Activated T-cell treated with anti-CD3 and anti-CD28 coated beads, Interleukin-2, amount 50 U/mL, for 1 hour (primary cell): ENCODE measurements around the gene TSPAN6.

Source experiments
- DNase-seq: peaks from one replicate; pipeline ENCODE4 v3.0.0-alpha.2; 2020

The TSPAN6 gene

DNA sequence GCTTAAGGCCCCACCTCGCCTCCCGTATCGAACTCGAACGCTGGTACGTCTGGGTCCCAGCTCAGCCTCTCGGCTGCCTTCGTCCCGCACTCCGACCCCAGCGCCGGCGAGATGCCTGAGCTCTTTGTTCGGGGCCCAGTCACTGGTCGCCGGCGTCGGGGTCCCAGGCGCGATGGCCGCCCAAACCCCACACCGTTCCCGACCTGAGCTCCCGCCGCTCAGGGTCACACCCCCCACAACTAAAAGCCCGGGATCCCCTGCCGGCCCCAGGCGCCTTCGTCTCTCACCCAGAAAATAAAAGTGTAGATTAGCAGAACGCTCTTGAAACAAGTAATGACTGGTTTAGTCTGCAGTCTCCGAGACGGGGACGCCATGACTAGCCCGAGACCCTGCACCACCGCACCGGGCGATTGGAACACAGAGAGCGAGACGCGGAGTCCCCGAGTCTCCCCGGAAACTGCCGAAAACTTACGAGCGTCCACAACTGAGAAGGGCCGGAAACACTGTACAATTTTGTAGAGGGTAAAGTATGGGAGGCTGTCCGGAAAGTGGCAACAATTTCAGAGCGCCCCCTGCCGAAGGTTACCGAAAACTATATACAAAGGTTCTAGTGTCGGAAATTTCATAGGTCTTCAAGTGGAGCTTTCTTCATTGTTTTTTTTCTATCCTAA is at the start of gene TSPAN6:
Gene TSPAN6, minus strand, starts transcription at position 486 of the 671 bp plus-strand sequence. Its CDS starts 112 bp downstream, at position 374.
- peak; percentile 73 for DNase-seq

GRCh38 chrX:100685997-100686305 is 49.3 kb upstream of the TSPAN6 start:
- no peak for DNase-seq

DNA sequence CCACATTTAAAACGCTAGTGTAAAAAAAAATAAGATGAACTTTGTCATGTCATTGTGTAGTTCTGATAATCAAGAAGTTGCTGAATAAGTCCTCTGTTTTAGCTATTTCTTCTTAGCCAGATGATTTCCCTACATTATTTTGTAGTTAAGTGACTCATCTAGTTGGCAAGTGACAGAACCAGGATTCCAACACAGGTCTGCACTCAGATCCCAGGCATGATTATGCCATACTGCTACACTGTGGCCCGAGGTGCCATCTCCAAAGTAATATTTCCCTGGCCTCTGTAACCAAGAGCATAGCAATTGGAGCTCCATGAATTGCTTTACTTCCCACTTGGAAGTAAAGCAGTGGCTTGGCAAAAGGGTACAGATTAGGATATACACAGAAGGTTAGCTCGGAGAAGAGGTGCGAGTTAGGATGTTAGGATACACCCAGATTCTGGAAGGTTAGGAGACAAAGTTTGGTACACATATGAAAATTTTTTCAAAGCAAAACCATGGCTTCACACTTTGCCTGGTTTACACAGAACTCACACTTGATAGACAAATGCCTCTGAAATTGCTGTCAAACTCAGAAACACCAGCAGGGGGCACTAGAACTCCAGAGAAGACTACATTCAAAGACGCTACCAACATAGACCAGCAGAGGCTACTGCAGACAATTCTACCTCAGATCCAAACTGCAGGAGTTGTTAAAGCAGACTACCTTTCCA is 48.8 kb upstream of the TSPAN6 start:
- DNase-seq: peak; percentile 31

DNA sequence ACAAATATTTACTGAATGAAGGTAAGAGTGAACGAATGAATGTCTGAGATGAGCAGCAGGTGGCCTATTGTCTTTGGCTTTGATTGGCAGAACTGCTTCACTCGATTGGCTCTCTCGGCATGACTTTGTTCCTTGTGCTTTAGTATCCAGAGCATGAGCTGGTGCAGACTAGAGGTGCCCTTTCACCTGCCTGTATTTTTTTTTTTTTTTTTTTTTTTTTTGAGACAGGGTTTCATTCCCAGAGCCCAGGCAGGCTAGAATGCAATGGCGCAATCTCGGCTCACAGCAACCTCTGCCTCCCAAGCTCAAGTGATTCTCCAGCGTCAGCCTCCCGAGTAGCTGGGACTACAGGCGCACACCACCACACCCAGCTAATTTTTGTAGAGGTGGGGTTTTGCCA is 46.3 kb upstream of the TSPAN6 start:
- no peak for DNase-seq

GRCh38 chrX:100681599-100681998 is 45.0 kb upstream of the TSPAN6 start:
- DNase-seq: no peak

DNA sequence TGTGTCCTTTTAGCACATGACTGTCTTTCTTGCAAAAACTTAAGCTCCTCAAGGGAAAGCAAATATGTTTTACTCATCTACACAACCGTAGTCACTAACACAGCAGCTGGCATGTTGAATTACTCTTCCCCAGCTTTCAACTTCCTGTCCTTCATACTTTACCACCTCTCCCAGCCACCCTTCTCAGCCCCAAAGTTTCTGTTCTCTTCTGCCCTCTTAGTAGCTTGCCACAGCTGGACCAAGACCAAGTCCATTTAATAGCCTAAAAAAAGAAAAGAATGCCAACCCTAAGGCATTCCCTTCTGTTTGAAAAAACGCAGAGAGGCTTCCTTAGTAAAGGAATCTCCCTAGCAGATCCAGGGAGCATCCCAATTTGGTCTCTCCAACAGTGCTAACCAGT is 44.1 kb upstream of the TSPAN6 start:
- no peak for DNase-seq

DNA sequence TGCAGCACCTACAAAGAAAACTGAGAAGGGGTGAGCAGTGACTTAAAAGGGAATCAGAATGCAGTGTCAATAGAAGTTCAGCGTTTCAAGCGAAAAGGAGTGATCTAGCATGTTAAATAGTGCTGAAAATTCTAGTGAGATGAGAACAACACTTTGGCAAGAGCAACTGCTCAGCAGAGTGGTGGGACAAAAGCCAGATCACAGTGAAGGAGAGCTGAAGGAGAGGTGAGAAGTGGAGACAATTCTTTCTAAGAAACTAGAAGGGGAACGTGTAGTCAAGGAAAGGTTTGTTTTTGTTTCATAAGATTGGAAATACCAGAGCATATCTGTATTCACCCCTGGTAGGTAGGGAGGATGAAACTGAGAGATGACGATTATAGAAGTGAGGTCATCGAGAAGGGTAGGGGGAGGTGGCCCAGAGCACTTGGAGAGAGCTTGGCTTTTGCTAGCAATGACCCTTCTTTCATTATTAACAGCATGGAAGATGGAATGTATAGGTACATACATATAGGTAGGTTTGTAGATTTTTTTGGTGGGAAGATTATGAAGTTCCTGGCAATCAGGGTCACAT is 41.1 kb upstream of the TSPAN6 start:
- no peak for DNase-seq

- DNase-seq: no peak
Observed at GRCh38 chrX:100674705-100675104, 38.1 kb upstream of the TSPAN6 start.

- DNase-seq: no peak
Observed at GRCh38 chrX:100673397-100673953, 36.9 kb upstream of the TSPAN6 start.

- no peak for DNase-seq
Observed at GRCh38 chrX:100672966-100673365, 36.4 kb upstream of the TSPAN6 start.

DNA sequence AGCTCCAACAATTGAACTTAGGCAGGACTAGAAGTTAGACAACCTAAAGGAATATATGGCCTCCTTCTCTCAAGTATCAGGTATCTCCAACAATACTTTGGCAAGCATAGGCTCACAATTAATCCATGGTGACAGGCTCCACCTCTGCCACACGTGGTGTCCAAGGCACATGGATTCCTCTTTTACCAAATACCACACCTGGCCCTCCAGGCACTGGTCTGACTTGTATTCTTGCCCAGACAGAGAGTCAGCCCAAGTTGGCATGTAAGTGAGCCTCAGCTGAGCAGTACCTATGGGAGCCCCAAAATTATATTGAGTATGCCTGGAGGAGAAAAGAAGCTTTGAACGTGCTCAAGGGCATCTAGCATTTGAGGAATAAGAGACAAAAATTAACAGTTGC is 27.0 kb upstream of the TSPAN6 start:
- DNase-seq: no peak

DNA sequence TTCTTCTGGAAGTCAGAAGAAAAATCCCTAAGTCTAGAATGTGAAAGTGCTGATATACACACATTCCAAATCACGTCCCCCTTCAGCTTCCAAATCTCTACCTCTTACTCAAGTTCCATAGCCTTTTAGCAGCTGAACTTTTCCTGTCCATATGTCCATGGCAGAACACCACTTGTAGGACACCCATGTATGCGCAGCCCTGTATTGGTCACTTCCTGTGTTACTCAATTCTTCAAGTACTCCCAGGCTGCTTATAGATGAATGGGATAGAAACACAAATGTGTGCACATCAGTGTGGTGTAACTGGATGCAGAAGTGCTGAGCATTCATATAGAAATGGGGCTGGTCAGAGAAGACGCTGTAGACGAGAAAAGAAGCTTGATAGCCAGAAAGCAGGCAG is 26.2 kb upstream of the TSPAN6 start:
- DNase-seq: no peak

GRCh38 chrX:100662170-100662569 is 25.6 kb upstream of the TSPAN6 start:
- DNase-seq: no peak

DNA sequence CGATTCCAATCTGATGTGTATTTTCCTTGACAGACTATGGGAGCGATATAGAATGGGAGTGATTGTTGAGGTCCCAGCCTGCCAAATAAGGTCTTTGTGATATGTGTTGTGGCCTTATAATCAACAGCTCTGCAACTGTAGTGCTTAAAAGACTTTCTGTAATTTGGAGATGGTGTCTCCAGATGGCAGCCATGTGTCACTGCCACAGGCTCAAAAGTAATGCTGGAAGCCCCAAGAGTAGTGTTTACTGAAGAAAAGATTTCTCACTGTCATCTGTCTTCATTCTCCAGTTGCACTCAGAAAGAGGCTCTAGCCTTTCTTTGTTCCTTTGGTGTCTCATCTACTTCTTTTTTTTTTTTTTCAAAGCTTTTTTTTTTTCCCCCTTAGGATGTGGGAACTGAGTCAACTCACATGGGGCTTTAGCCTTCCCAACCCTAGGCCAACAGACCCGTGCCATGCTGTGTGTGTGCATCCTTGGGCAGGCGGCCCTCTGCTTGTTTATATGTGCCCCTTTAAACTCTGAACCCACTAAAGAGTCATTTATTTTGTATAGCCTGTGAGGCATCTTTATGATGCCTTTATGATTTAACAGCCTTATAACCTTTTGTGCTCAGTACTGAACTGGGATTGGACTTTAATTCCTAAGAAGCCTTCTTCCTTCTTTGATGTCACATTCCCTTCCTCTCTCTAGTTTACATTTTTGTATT is 23.0 kb upstream of the TSPAN6 start:
- DNase-seq: no peak

DNA sequence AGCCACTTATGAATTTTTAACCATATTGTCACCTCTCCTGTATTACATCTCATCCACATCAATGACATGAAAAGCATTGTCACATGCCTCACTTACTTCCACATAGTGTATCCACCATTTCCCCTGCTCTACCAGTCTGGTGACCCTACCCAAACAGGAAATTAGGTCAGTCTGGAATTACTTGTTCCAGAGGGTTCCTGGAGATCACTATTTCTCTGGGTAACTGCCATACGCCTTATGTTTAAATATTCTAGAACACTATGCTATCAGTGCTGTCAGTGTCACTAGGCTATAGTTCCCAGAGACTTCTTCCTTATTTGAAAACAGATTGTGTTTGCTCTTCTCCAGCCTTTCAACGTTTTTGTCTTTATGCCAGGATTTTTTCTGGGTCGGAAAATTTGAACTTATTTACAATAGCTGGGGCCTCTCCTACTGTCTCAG is 22.4 kb upstream of the TSPAN6 start:
- no peak for DNase-seq

DNA sequence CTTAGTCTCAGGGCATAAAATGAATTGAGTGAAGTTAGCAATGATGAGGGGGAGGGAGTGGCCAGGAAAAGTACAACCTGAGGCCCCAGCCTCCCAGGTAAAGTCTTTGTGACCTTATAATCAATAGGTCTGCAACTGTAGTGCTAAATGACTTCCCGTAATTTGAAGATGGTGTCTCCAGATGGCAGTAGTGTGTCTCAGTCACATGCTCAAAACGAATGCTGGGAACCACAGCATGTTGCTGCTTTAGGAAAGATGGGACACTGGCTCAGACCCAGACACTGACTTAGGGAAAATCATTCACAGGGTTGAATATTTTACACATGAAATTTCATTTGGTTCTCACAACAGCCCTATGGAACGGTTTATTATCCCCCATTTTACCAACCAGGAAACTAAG is 17.7 kb upstream of the TSPAN6 start:
- no peak for DNase-seq

DNA sequence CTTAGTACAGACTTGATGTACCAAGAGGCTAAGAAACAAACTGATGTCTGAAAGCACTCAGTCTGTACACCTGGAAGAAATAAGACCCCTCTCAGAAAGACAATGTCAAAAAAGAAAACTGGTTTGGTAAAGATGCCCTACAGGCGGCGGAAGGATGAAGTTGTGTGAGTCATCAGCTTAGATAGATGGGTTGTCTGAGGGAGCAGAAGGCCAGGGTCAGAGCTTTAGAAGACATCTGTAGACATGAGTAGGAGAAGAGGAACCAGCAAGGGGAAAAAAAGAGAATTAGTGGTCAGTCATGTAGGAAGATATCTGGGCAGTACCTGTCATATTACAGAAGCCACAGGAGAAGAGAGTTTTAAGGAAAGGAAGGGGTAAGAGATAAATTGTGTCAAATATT is 15.7 kb upstream of the TSPAN6 start:
- DNase-seq: no peak

DNA sequence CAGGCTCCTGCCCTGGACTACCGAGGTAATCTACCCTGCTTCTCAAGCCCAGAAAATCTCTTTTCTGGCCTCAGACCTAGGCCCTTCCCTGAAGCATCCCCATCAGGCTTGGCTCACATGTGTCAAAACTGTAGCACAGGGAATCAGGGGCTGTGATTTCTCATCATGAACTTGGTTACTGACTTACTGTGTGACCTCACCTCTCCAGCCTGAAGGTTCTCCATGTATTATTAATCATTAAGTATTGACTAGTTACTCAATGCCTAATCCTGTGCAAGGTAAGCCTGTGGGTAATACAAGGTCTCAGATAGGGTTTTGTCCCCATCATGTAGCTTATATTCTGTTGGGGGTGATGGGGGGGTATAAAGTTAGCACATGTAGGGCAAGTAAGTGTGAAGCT is 14.2 kb upstream of the TSPAN6 start:
- DNase-seq: no peak

- DNase-seq: no peak
Observed at GRCh38 chrX:100649550-100650356, 13.1 kb upstream of the TSPAN6 start.

DNA sequence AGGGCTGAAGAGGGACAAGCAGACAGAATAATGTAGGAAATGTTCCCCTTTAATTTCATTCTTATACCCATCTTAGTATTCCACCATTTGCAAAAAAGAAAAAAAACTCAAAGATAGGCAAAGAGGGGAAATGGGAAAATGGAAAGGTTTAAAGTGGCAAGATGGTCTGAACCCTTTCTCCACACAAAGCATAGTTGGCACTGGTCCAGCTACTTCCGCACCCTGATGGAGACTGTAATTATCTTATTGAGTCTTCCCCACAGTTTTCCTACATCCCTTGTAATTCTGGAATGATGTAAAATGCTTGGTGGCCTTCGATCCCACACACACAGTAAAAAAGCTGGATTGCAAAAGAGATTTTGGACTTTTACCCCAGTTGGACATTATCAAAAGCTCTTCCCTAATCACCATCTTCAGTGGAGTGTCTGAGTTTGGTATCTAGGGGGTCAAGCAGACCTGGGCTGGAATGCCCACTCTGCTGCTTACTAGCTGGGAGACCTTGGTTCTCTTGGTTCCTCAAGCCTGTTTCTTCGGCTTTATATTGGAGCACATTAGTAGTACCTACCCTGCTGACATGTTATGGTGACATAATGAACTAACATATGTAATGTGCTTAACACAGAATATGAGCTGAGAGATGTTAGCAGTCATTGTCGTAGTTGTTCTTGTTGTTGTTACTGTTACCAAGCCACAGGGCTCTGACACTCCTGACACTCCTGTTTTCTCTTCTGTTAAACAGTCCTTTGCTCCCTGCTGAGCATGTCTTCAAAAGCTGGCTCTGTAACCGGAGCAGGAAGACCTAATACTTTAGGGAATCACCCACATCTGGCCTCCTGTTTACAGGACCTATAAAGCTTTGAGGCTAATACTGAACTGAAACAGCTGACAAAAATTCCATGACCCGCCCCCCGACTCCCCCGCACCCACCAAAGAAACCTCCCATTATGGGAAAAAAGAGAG is 12.1 kb upstream of the TSPAN6 start:
- no peak for DNase-seq

- DNase-seq: no peak
Observed at GRCh38 chrX:100647739-100648138, 11.1 kb upstream of the TSPAN6 start.
